ENCODE data around the gene KNTC1.
"Not testable (repeated sequence)": the region's sequence is repeated elsewhere in the genome, so short reads cannot be mapped to it uniquely, and the experiment has no call there.

- TF ChIP-seq USF2 (IDR thresholded peaks at IDR 0.05); CTCF (IDR thresholded peaks at IDR 0.05); POLR2A (IDR thresholded peaks at IDR 0.05; ENCODE audit: low read length); CEBPB (IDR thresholded peaks at IDR 0.05); HMGXB4 (CRISPR knock-in tag; IDR thresholded peaks at IDR 0.05; ENCODE audit: borderline replicate concordance); REST (IDR thresholded peaks at IDR 0.05): not testable (repeated sequence)
These were observed 126.2 kb downstream of the KNTC1 start for GRCh38 chr12:122653291-122653690.

Measured in A549 (cell line).